GM18498 (cell line): ENCODE data around the gene VSTM4.

Experiments used
- ATAC-seq: cut with Tn5 transposase; IDR thresholded peaks from one replicate; pipeline ENCODE4 v1.9.1; 2021; ENCODE audit warnings: mild to moderate bottlenecking, moderate library complexity; ENCODE audit not compliant: unreplicated experiment

Gene VSTM4

DNA sequence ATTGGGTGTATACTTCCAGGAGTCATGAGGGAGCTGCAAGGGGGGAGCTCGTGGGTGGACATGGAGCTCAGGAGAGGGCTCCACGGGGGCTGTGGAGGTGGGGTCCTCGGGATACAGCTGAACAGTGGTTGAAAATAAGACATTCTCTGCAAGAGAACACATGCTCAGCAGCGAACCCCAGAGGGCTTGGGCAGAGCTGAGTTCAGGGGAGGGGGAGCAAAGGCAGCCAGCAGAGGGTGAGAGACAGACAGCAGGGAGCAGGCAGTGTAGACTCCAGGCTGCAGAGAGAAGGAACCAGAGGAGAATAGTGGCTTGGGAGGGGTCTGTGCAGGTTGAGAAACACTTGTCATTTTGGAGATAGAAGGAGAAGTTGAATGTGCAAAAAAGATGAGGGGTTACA lies 102.7 kb downstream of the VSTM4 start:
- ATAC-seq = no peak

DNA sequence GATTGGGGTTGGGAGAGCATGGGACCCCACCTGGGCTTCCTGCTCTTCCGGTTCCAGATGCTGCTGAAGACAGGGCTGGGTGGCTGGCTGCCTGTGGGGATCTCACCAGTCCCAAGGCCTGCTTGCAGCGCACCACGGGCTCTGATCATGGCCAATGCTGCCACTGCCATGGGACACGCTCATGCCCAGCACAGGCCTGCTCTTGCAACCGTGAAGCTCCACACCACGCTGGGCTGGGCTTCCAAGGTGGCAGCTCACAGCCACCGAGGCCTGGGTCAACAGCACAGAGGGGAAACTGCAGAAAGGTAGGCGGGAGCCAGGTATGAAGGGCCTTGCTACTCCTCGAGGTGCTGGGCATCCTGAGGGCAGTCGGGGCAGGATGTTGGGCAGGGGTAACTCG lies 103.6 kb downstream of the VSTM4 start:
- ATAC-seq = no peak

DNA sequence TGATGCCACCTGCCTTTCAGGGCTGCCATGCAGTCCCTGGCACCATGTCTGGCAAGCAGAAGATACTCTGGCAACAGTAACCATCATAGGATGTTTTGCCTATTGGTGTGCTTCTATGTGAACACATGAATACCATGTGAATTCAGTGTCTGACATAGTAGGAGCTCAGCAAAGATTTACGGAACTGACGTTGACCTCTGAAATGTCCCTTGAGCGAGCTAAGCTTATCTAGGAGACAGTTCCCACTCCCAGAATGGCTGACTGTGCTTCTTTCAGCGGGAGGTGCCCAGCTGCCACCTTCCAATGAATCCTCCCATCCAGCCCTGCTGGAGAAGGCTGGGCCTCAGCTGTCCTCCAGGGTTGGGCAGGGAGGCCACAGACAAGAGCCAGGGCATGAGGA lies 104.5 kb downstream of the VSTM4 start:
- no peak for ATAC-seq

DNA sequence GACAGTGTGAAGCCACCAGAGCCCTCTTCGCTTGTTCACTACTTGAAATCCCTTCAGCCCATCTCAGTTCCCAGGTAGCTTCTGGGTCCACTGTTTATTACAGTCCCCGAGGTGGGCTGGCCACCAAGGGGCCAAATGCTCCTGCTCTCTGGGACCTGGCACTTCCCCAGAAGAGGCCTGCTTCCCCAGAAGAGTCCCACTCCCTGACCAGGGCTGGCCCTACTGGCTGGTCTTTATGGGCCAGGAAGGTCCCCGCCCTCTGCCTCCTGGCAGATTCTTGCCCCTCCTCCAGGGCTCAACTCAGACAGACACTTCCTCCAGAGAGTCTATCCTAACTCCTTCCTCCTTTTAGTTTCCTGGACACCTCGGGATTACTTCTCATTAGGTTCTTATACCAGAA lies 105.0 kb downstream of the VSTM4 start:
- ATAC-seq = no peak

DNA sequence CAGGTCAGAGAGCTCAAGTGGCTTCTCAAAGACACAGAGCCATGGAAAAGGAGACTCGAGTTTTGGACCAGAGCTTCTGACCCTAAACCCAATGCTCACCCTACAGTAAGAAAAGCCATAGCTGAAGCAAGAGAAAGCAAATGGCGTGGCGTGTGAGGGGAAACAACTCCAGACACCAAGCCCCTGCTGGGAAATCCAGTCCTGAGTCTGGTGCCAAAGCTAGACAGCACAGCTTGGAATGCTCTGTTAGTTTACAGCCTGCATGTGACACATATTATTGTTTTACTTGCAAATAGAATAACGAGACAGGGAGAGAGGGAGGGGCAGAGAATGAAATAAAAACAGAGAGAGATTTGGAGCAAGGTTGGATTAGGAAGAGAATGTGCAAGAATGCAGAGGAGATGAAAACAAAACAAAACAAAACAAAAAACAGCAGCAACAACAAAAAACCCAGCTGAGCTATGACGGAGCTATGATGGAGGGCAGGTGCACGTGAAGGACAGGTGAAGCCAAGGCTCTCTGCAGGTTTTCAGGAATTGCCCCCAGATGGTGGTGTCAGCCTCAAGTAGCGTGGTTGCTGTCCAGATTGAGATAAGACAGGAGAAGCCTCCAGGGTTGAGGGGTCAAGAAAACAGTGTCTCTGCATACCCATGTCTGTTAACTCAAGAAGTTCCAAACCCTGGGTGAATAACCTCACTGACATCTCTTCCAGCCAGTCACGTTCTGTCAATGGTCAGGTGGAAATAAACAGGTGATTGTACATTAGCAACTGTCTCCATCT lies 105.9 kb downstream of the VSTM4 start:
- no peak for ATAC-seq

DNA sequence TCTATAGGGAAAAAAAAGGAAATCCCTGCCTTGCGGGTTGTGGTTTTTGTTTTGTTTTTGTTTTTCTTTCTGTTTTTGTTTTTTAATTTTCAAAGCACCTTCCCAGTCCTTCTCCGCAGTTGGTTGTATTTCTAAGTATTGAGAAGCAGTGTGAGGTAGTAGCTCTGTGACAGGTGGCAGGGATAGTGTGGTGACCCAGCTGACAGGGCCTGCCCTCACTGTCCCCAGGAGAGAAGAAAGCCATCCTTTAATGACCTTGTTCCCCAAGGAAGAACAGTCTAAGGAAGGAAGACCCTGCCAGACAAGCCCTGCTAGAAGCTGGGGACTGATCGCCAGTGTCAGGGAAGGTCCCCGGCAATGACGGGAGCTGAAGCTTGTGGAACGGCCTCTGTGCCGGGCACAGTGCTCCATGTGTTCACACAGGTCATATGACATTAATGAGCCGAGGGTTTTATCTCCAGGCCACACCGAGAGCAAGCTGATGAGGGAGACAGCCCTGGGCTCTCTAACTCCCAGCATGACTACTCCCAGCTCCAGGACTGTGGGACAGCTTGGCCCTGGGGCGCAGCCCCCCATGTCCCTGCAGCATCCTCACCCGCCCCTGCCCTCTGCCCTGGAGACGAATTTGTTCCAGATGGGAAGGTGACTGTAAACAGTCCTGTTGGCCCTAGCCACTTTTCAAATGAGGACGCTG lies 106.7 kb downstream of the VSTM4 start:
- ATAC-seq = no peak

DNA sequence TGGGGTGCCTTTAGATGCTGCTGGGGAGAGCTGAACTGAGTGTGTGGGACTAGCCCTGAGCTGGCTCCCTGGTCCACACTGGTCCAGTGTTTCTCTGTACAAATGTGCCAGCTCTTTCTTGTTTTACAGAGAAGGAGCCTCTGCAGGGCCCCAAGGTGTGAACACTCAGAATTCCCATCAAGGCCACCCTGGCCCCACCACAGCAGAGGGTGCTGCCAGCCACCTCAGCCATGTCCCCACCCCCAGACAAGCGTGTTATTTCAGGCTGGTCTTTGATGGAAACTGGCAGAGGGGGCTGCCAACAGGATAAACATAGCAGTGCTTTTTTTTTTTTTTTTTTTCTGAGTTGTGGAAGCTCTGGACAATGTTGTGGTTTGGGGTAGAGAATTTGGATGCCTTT lies 107.2 kb downstream of the VSTM4 start:
- ATAC-seq = no peak

DNA sequence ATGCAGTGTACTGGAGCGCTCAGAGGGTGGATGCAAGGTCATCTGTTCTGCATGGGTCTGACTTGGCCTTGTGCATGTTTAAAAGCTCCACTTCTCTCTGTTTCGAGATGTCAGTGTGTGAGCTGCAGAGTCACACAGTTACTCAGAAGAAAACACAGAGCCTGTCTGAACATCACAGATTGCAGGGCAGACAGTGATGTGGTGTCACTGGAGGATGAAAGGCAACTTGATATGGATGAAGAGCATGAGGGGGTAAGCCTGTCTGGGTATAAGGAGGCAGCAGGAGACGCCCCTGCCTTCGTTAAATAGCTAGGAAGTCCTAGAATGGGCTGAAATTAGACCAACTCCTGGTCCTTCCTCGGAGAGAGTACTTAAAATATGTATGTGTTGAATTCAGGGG lies 108.2 kb downstream of the VSTM4 start:
- no peak for ATAC-seq

DNA sequence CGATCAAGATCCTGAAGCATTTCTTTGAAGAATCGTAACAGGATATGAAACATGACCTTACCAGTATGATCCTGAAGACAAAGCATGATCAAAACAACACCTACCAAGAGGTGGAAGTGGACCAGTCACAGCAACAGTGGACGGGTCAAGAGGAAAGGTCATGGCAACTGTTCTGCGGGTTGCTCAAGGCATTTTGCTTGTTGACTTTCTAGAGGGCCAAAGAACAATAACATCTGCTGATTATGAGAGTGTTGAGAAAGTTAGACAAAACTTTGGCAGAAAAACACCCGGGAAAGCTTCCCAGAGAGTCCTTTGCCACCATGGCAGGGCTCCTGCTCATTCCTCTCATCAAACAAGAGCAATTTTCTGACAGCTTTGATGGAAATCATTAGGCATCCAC lies 110.1 kb downstream of the VSTM4 start:
- ATAC-seq = no peak

DNA sequence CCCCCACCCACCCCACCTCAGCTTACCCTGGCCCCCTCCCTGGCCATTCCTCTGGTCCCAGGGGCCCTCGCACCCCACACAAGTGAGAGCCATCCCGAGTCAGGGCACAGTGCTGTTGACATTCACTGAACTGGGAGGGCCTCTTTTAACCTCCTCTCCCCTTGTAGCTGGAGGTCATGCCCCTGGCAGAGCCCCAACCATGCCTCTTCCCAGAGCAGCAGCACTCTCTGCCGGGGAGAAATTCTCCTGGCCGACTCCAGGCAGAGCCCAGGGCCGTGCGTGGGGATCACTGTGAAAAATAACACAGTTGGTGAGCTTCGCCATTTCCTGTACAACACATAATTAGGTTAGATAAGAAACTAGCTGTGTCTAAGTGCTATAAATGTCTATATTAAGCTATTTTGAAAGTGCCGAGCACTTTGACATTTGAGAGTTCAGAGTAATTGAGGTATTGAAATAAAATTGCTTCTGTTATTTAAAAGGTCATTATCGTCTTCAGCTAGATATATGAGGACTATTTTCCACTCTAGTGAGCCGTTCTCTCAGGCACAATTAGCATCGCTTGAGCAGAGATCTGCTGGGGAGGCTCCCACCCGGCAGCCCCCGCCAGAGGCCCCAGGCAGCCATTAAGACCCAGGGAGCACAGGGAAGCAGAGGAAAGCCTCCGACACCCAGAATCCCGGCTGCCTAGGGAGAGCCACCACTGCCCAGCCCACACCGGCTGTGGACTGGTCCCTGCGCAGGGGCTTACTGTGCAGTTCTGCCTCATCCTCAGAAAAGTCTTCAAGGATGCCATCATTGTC lies 113.3 kb downstream of the VSTM4 start:
- no peak for ATAC-seq

DNA sequence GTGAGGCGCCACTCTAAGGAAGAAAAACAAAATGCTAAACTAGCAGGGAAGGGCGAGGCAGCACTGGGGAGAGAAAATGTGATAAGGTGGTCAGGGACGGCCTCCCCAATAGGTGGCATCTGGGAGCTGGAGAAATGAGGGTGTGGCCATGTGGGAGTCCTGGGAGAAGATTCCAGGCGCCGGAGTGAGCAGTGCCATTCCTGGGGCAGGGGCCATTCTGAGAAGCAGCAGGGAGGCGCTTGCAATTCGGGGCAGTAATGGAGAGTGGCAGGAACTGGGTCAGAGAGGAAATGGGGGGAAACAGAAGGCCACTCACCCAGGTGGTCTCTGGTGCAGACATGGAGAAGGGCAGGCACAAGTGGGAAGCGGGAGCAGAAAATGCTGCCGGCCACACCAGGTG lies 113.9 kb downstream of the VSTM4 start:
- ATAC-seq = no peak

DNA sequence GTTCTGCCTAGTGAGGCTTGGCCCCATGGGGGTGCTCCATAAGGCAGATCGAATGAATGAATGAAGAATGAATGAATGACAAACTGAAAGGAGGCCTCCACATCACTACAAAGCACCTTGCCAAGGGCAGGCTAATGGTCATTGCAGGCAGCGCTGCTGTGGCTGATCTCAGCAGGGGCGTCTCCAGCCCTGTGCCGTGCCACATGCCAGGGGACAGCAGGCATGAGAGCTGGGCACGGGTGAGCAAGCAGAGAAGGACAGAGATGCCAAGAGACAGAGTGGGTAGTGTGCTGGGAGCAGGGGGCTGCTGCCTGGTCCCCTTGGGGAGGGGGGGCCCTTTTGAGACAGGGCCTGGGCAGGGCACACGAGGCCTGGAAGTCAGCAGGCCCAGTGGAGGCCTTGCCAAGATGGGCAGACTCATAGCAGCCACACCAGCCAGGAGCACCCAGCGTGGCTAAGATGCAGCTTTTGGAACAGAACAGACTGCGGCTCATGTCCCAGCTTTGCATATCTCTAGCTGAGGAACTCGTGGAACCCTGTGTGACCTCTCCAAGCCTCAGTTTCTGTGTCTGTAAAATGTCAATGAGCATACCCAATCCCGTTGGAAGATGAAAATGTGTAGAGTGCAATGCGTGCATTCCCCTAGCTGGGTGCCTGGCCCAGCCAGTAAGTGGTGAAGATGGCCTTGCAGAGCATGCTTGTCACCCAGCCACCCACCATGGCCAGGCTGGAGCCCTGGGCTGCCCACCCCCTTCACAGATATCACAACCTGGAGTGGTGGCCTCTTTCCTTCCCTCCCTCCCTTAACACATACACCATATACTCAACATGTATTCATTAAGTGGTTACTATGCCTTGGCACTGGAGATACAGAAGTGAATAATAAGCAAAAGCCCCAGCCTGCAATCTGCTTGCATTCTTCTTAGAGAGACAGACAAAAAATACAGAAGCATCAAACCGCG lies 114.6 kb downstream of the VSTM4 start:
- ATAC-seq = no peak

DNA sequence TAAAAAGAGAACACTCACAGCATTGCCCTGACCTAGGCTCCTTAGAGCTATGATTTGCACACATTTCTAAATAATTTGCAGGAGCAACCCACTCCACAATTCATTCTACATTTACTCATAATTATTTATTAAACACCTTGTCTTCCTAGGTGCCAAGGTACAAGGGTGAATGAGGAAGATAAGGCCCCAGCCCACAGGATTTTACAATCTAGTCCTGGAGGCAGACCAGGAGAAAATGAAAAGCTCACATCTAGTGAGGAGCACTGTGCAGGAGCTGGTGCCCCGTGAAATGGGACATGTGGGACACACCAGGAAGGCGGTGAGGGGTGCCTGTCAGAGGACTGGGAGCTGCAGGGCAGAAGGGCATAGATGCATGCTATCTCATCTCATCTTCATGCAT lies 116.0 kb downstream of the VSTM4 start:
- no peak for ATAC-seq

DNA sequence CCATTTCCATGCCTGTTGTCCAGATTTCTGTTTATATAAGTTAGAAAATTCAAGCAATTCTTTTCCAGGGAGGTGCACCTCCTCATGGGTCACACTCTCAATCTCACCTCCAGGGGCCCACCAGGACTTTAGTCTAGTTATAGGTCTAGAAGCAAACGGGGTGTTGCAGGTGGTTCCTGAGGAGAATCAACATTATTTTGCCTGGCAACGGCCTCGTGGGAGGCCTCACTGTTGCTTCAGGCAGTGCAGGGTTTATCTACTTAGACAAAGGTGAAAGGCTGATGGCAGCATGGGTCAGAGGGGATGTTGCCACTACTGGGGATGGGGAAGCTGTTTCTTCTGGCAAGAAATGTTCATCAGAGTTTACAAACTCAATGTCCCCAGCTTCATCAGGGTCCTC lies 119.0 kb downstream of the VSTM4 start:
- ATAC-seq = no peak

DNA sequence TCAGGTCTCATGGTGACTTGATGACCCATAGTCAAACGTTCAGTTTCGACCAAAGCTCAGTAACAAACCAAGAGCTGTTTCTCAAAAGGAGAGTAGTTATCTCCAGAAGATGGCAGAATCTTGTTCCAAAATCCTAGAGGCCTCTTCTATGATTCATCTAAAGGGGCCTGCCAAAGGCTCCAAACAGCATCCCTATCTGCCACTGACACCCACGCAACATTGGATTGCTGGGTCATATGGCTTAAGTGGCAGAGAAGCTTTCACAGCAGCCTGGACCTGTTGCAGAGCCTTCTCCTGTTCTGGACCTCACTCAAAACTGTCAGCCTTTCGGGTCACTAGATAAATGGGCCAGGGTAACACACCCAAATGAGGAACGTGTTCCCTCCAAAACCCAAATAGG lies 121.7 kb downstream of the VSTM4 start:
- ATAC-seq = no peak

DNA sequence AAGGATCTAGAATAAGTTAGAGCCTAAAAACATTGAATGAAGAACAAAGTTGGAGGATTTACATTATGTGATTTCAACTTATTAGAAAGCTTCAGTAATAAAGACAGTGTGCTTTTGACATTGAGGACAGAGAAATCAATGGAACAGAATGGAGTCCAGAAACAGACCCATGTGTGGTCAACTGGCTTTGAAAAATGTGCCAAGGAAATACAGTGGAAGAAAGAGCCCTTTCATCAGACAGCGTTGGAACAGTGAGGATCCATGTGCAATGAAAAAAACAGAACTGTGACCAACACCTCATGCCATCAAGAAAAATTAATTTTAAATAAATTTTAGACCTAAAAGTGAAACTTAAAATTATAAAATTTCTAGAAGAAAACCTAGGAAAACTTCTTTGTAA lies 125.1 kb downstream of the VSTM4 start:
- ATAC-seq = no peak

DNA sequence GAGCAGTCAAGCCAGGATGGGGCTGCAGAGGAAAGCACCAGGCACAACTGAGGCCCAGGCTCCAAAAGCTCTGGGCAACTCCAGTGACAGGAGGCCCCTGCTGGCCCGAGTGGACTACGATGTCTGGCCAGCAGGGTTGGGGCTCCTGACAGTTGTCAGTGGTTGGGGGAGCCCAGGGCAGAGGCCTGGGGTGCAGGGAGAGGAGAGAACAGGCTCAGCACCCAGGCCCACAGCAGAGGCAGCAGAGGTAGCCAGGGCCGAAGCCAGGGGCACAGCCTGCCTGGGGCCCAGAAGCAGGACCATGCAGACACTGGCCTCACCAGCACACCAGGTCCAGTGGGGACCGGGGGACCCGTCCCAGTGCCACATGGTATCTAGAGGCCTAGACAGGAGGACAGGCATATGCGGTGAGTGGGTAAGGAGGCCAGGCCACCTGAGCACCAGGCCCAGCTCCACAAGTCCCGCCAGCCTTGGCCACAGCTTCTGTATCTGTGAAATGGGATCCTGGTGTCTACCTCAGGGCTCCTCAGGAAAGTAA lies 129.6 kb downstream of the VSTM4 start:
- no peak for ATAC-seq

DNA sequence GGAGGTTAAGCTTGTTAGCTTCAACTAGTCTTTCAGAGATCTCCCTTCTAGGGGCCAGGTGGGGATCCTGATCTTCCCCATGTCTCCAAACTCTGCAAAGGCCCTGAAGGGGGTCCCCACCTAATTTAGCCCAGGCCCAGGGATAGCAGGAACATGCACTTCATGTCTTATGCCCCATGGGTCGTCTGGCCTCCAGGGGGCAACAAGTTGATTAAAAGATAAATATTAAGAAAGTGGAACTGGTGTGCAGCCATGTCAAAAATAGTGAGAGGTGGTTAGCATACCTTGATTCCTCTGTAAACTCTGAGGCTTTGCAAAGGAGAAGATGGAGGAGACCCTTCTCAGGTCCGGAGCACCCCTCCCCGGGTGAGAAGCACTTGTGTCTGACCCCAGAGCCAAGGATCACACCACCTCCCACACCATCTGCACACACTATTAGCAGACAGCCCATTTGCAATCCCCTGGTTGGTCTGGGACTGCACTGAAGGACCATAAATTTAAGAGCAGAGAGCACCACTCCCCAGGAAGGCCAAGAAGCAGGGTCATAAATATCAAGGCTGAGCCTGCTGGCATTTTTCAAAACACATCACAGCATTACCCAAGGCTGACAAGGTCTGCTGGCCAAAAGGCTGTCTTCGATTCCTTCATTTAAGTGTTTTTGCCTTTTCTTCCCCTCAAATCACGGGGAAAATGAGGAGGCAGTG lies 131.5 kb downstream of the VSTM4 start:
- ATAC-seq = no peak

DNA sequence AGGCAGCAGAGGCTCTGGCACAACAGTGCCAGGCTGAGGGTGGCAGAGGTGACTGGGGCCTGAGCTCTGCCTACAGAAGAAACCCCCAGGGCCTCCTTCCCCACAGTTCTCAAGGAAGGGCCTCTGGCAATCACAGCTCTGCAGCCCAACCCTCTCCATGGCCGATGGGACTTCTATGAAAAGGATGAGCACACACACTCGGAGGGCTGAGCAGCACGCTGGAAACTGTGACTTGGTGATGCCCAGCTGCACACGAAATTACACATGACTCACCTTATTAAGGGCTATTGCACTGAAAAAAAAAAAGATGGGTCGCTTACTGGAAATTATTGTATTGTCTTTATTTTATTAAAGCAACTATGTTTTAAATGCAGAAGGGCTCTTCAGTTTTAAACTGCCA lies 132.7 kb downstream of the VSTM4 start:
- ATAC-seq = no peak
